Measurements from ENCODE around the gene C1QB. TPM values are rescaled to one million over a fixed set of nuclear protein-coding genes. Genes with fewer than 3 reads are reported as not detected.
"Not testable (repeated sequence)": the region's sequence is repeated elsewhere in the genome, so short reads cannot be mapped to it uniquely, and the experiment has no call there.

C1QB gene
- total and polyA plus RNA-seq, 4 donors = 93.9 to 335 (median 143) TPM

DNA sequence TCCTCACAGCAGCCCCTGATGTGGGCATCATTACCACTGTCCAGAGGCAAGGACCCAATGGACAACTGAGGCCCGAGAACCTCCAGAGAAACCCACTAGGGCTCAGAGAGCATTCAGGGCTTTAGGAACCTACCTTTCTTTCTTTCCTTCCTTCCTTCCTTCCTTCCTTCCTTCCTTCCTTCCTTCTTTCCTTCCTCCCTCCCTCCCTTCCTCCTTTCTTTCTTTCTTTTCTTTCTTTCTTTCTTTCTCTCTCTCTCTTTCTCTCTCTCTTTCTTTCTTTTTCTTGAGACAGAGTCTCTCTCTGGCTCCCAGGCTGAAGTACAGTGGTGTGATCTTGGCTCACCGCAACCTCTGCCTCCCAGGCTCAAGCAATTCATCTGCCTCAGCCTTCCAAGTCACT lies 15.8 kb downstream of the C1QB start:
- H3K9me3 ChIP-seq (ENCODE audit: control insufficient read depth in 4 of 4, low read length in 3 of 4); H3K4me3 ChIP-seq (ENCODE audit: low read depth in 1 of 3, low read length in 3 of 3); H3K4me1 ChIP-seq (ENCODE audit: control insufficient read depth in 4 of 4, insufficient read depth in 4 of 4, low read length in 3 of 4); H3K9ac ChIP-seq (ENCODE audit: low read depth in 1 of 2, low read length in 2 of 2); H3K27me3 ChIP-seq (ENCODE audit: control insufficient read depth in 4 of 4, insufficient read depth in 4 of 4, low read length in 3 of 4); H3K36me3 ChIP-seq (ENCODE audit: control insufficient read depth in 4 of 4, insufficient read depth in 3 of 4, low read depth in 1 of 4, low read length in 3 of 4); H3K27ac ChIP-seq (ENCODE audit: low read depth in 1 of 2, low read length in 2 of 2); DNase-seq (ENCODE audit: low spot score): not testable (repeated sequence)
- WGBS = 93% methylated on average over 2 of the region's 2 CpGs

DNA sequence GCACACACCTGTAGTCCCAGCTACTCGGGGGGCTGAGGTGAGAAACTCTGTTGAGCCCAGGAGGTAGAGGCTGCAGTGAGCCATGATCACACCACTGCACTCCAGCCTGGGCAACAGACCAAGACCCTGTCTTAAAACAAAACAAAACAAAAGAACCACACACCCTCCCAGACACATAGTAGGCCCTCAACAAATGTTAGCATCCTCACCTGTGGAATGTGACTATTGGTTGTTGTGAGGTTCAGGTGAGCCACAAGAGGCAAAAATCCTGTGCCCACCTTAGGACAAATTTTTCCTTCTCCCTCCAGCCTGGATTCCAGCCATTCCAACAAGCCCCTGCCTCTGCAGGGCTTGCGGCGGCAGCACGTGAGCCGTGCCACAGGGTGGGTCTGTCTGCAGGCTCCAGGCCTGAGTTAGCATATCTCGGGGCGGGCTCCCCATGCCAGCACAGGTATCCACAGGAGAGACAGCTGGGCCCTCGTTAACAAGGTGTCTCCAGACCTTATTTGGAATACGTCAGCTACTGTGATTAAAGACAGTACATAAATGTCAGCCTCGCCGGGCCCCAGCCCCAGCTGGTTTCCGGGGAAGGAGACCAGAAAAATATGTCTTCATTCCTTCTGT lies 17.4 kb downstream of the C1QB start:
- Histone ChIP-seq H3K27ac (ENCODE audit: low read depth in 1 of 2, low read length in 2 of 2) (no peak overlapping the region), H3K4me3 (ENCODE audit: low read depth in 1 of 3, low read length in 3 of 3) (no peak overlapping the region), H3K4me1 (ENCODE audit: control insufficient read depth in 4 of 4, insufficient read depth in 4 of 4, low read length in 3 of 4) (no peaks in the 10 kb centered on the region), H3K9me3 (ENCODE audit: control insufficient read depth in 4 of 4, low read length in 3 of 4) (no peaks in the 10 kb centered on the region), H3K27me3 (ENCODE audit: control insufficient read depth in 4 of 4, insufficient read depth in 4 of 4, low read length in 3 of 4) (peaks cover 0 to 5% (median 2%) of the 10 kb centered on the region in 4 donors), H3K9ac (ENCODE audit: low read depth in 1 of 2, low read length in 2 of 2) (no peak overlapping the region), H3K36me3 (ENCODE audit: control insufficient read depth in 4 of 4, insufficient read depth in 3 of 4, low read depth in 1 of 4, low read length in 3 of 4) (no peaks in the 10 kb centered on the region)
- WGBS = 52% methylated on average over 12 of the region's 12 CpGs
- no peak for DNase-seq (ENCODE audit: low spot score)
- TF ChIP-seq, protein P1, sequence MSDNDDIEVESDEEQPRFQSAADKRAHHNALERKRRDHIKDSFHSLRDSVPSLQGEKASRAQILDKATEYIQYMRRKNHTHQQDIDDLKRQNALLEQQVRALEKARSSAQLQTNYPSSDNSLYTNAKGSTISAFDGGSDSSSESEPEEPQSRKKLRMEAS (IDR thresholded peaks at IDR 0.05) = no peak
- TF ChIP-seq RXRA (IDR thresholded peaks at IDR 0.05) (no peak), FOXA1 (IDR thresholded peaks at IDR 0.05) (no peak), HNF4G (IDR thresholded peaks at IDR 0.05) (no peak), YY1 (IDR thresholded peaks at IDR 0.05) (no peak)
- TF ChIP-seq, protein P2, sequence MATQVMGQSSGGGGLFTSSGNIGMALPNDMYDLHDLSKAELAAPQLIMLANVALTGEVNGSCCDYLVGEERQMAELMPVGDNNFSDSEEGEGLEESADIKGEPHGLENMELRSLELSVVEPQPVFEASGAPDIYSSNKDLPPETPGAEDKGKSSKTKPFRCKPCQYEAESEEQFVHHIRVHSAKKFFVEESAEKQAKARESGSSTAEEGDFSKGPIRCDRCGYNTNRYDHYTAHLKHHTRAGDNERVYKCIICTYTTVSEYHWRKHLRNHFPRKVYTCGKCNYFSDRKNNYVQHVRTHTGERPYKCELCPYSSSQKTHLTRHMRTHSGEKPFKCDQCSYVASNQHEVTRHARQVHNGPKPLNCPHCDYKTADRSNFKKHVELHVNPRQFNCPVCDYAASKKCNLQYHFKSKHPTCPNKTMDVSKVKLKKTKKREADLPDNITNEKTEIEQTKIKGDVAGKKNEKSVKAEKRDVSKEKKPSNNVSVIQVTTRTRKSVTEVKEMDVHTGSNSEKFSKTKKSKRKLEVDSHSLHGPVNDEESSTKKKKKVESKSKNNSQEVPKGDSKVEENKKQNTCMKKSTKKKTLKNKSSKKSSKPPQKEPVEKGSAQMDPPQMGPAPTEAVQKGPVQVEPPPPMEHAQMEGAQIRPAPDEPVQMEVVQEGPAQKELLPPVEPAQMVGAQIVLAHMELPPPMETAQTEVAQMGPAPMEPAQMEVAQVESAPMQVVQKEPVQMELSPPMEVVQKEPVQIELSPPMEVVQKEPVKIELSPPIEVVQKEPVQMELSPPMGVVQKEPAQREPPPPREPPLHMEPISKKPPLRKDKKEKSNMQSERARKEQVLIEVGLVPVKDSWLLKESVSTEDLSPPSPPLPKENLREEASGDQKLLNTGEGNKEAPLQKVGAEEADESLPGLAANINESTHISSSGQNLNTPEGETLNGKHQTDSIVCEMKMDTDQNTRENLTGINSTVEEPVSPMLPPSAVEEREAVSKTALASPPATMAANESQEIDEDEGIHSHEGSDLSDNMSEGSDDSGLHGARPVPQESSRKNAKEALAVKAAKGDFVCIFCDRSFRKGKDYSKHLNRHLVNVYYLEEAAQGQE (IDR thresholded peaks at IDR 0.05) = no peak
- TF ChIP-seq, protein P3, sequence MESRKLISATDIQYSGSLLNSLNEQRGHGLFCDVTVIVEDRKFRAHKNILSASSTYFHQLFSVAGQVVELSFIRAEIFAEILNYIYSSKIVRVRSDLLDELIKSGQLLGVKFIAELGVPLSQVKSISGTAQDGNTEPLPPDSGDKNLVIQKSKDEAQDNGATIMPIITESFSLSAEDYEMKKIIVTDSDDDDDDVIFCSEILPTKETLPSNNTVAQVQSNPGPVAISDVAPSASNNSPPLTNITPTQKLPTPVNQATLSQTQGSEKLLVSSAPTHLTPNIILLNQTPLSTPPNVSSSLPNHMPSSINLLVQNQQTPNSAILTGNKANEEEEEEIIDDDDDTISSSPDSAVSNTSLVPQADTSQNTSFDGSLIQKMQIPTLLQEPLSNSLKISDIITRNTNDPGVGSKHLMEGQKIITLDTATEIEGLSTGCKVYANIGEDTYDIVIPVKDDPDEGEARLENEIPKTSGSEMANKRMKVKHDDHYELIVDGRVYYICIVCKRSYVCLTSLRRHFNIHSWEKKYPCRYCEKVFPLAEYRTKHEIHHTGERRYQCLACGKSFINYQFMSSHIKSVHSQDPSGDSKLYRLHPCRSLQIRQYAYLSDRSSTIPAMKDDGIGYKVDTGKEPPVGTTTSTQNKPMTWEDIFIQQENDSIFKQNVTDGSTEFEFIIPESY (IDR thresholded peaks at IDR 0.05) = no peak

DNA sequence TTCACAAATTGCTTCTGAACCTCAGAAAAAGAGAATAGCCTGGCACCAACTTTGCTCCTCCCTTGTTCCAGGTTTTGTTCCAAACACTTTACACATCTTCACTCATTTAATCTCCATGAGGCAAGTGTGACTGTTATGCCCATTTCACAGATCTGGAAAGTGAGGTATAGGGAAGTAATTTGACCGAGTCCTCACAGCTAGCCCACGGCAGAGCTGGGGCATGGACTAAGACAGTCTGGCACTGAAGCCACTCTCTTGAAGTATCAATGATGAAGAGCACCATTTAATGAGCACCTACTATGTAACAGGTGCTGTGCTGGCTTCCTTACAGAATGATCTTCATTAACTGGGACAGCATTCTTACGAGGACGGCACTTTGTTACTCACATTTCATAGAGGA lies 19.0 kb downstream of the C1QB start:
- no peak for DNase-seq (ENCODE audit: low spot score)
- H3K27me3 ChIP-seq (ENCODE audit: control insufficient read depth in 4 of 4, insufficient read depth in 4 of 4, low read length in 3 of 4) = peaks cover 0 to 5% (median 2%) of the 10 kb centered on the region in 4 donors
- 81% methylated on average over 4 of the region's 4 CpGs for WGBS

More for the DNA sequence above, 19.0 kb downstream of the C1QB start:
- H3K4me3 ChIP-seq (ENCODE audit: low read depth in 1 of 3, low read length in 3 of 3) = no peak overlapping the region
- TF ChIP-seq HNF4A (conservative IDR thresholded peaks at IDR 0.05) = no peak
- no peak for TF ChIP-seq GABPA (IDR thresholded peaks at IDR 0.05 in 1 of 2, conservative IDR thresholded peaks at IDR 0.05 in 1 of 2)
- TF ChIP-seq YY1 (IDR thresholded peaks at IDR 0.05) = no peak
- TF ChIP-seq TAF1 (conservative IDR thresholded peaks at IDR 0.05) = no peak
- TF ChIP-seq, protein P4, sequence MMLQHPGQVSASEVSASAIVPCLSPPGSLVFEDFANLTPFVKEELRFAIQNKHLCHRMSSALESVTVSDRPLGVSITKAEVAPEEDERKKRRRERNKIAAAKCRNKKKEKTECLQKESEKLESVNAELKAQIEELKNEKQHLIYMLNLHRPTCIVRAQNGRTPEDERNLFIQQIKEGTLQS (IDR thresholded peaks at IDR 0.05) = no peak
- no peak for TF ChIP-seq RAD21 (IDR thresholded peaks at IDR 0.05)
- no peaks in the 10 kb centered on the region for H3K9me3 ChIP-seq (ENCODE audit: control insufficient read depth in 4 of 4, low read length in 3 of 4)
- H3K9ac ChIP-seq (ENCODE audit: low read depth in 1 of 2, low read length in 2 of 2) = no peak overlapping the region
- H3K27ac ChIP-seq (ENCODE audit: low read depth in 1 of 2, low read length in 2 of 2) = no peak overlapping the region
- H3K36me3 ChIP-seq (ENCODE audit: control insufficient read depth in 4 of 4, insufficient read depth in 3 of 4, low read depth in 1 of 4, low read length in 3 of 4) = no peaks in the 10 kb centered on the region
- H3K4me1 ChIP-seq (ENCODE audit: control insufficient read depth in 4 of 4, insufficient read depth in 4 of 4, low read length in 3 of 4) = no peaks in the 10 kb centered on the region

All from liver (tissue), 9 donors.